ENCODE measurements around the gene KLHL40.

The KLHL40 gene

GRCh38 chr3:42713747-42714146, 28.4 kb downstream of the KLHL40 start:
- no peaks in the 10 kb centered on the region for H3K36me3 ChIP-seq (replicated peaks; ENCODE audit: insufficient read depth, low read length)
- H3K9ac ChIP-seq (ENCODE audit: low read length) = no peak overlapping the region
- TF ChIP-seq EZH2phosphoT487 (IDR thresholded peaks at IDR 0.05; ENCODE audit: low read length) (no peak), EZH2 (optimal IDR thresholded peaks at IDR 0.05; ENCODE audit: low read depth, low read length) (no peak)
- TF ChIP-seq, protein P1, sequence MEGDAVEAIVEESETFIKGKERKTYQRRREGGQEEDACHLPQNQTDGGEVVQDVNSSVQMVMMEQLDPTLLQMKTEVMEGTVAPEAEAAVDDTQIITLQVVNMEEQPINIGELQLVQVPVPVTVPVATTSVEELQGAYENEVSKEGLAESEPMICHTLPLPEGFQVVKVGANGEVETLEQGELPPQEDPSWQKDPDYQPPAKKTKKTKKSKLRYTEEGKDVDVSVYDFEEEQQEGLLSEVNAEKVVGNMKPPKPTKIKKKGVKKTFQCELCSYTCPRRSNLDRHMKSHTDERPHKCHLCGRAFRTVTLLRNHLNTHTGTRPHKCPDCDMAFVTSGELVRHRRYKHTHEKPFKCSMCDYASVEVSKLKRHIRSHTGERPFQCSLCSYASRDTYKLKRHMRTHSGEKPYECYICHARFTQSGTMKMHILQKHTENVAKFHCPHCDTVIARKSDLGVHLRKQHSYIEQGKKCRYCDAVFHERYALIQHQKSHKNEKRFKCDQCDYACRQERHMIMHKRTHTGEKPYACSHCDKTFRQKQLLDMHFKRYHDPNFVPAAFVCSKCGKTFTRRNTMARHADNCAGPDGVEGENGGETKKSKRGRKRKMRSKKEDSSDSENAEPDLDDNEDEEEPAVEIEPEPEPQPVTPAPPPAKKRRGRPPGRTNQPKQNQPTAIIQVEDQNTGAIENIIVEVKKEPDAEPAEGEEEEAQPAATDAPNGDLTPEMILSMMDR (IDR thresholded peaks at IDR 0.05; ENCODE audit: low read length) = no peak
- H2AFZ ChIP-seq (ENCODE audit: low read length) = no peak overlapping the region
- H3K27me3 ChIP-seq (replicated peaks; ENCODE audit: insufficient read depth, low read length) = no peaks in the 10 kb centered on the region
- H3K79me2 ChIP-seq (ENCODE audit: low read length) = no peaks in the 10 kb centered on the region
- no peaks in the 10 kb centered on the region for H3K4me1 ChIP-seq (ENCODE audit: low read length)
- H3K9me2 ChIP-seq (replicated peaks; ENCODE audit: insufficient read depth, low read length) = no peaks in the 10 kb centered on the region
- no peak overlapping the region for H3K27ac ChIP-seq (ENCODE audit: low read length)
- no peaks in the 10 kb centered on the region for H3F3A ChIP-seq (ENCODE audit: insufficient read depth, low read length)
- H3K4me2 ChIP-seq (ENCODE audit: low read depth, low read length) = no peak overlapping the region
- no peaks in the 10 kb centered on the region for H3K9me3 ChIP-seq (replicated peaks; ENCODE audit: insufficient read depth, low read length)
- no peak for DNase-seq
- no peaks in the 10 kb centered on the region for H4K20me1 ChIP-seq (ENCODE audit: insufficient read depth, low read length)
- no peak overlapping the region for H3K4me3 ChIP-seq (ENCODE audit: low read length)

GRCh38 chr3:42714171-42714852, 29.0 kb downstream of the KLHL40 start:
- Histone ChIP-seq H3K9me2 (replicated peaks; ENCODE audit: insufficient read depth, low read length) (no peaks in the 10 kb centered on the region), H4K20me1 (ENCODE audit: insufficient read depth, low read length) (no peaks in the 10 kb centered on the region), H3K79me2 (ENCODE audit: low read length) (no peaks in the 10 kb centered on the region), H3K4me1 (ENCODE audit: low read length) (no peaks in the 10 kb centered on the region), H3F3A (ENCODE audit: insufficient read depth, low read length) (no peaks in the 10 kb centered on the region), H2AFZ (ENCODE audit: low read length) (no peak overlapping the region), H3K9me3 (replicated peaks; ENCODE audit: insufficient read depth, low read length) (no peaks in the 10 kb centered on the region), H3K4me2 (ENCODE audit: low read depth, low read length) (no peak overlapping the region), H3K36me3 (replicated peaks; ENCODE audit: insufficient read depth, low read length) (no peaks in the 10 kb centered on the region), H3K4me3 (ENCODE audit: low read length) (no peak overlapping the region), H3K27me3 (replicated peaks; ENCODE audit: insufficient read depth, low read length) (no peaks in the 10 kb centered on the region), H3K9ac (ENCODE audit: low read length) (no peak overlapping the region), H3K27ac (ENCODE audit: low read length) (no peak overlapping the region)
- TF ChIP-seq EZH2 (optimal IDR thresholded peaks at IDR 0.05; ENCODE audit: low read depth, low read length) = no peak
- TF ChIP-seq EZH2phosphoT487 (IDR thresholded peaks at IDR 0.05; ENCODE audit: low read length) = no peak
- TF ChIP-seq, protein P1 (IDR thresholded peaks at IDR 0.05; ENCODE audit: low read length) = no peak
- DNase-seq = no peak

GRCh38 chr3:42717306-42717705, 32.0 kb downstream of the KLHL40 start:
- Histone ChIP-seq H3K9ac (ENCODE audit: low read length) (no peak overlapping the region), H3K4me2 (ENCODE audit: low read depth, low read length) (no peak overlapping the region), H3K9me2 (replicated peaks; ENCODE audit: insufficient read depth, low read length) (no peaks in the 10 kb centered on the region), H4K20me1 (ENCODE audit: insufficient read depth, low read length) (no peaks in the 10 kb centered on the region), H3K36me3 (replicated peaks; ENCODE audit: insufficient read depth, low read length) (no peaks in the 10 kb centered on the region), H3K79me2 (ENCODE audit: low read length) (no peaks in the 10 kb centered on the region), H2AFZ (ENCODE audit: low read length) (no peak overlapping the region), H3K9me3 (replicated peaks; ENCODE audit: insufficient read depth, low read length) (no peaks in the 10 kb centered on the region), H3F3A (ENCODE audit: insufficient read depth, low read length) (no peaks in the 10 kb centered on the region), H3K27me3 (replicated peaks; ENCODE audit: insufficient read depth, low read length) (no peaks in the 10 kb centered on the region), H3K4me3 (ENCODE audit: low read length) (no peak overlapping the region), H3K4me1 (ENCODE audit: low read length) (no peaks in the 10 kb centered on the region), H3K27ac (ENCODE audit: low read length) (no peak overlapping the region)
- no peak for DNase-seq
- no peak for TF ChIP-seq EZH2phosphoT487 (IDR thresholded peaks at IDR 0.05; ENCODE audit: low read length)
- TF ChIP-seq, protein P1 (IDR thresholded peaks at IDR 0.05; ENCODE audit: low read length) = no peak
